GM19239 (cell line): ENCODE measurements around the gene PHPT1.
"Not testable (repeated sequence)": the region's sequence is repeated elsewhere in the genome, so short reads cannot be mapped to it uniquely, and the experiment has no call there.

Source experiments
- DNase-seq: peaks from one replicate; pipeline ENCODE4 v3.0.0; 2011; ENCODE audit warnings: low spot score; ENCODE audit not compliant: insufficient read length
- FAIRE-seq: peaks from 2 replicates; lab custom pipeline; 2011; peaks lifted over from hg19 to GRCh38; lab: Jason Lieb, UNC

PHPT1 gene

DNA sequence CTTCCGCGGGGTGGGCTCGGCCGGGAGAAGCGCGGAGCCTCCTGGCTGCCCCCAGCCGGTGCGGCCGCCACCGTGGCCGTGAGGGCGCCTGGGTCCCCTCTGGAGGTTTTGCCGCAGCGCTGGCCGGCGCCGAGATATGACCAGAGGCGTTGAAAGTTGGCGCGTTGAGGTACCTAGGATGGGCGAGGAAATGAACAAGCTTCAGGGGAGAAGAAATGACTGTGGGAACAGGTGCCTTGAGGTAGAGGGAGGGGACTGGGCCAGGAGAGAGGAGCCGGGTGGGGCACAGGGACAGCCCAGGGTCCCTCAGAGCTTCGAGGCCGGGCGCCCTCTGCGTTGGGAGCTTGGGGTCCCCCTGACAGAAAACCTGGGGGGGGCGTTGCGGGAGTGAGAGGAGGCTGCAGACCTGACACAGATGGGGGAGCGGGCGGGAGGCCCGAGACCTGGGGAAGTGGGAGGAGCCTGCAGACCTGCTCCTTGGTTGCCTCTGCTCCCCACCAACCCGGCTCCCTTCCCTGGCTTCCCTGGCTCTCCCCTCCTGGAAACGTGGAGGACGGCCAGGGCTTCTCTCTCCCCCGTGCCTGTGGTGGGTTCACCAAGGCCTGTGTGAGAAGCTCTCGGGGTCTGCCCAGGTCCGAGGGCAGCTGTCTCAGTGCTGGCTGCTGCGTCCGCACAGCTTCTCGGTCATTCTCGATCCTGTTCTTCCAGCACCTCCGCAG, 27.2 kb upstream of the PHPT1 start:
- DNase-seq (no peak), FAIRE-seq (no peak)

- FAIRE-seq (no peak), DNase-seq (no peak)
Measured at GRCh38 chr9:136823136-136824046, 25.8 kb upstream of the PHPT1 start.

DNA sequence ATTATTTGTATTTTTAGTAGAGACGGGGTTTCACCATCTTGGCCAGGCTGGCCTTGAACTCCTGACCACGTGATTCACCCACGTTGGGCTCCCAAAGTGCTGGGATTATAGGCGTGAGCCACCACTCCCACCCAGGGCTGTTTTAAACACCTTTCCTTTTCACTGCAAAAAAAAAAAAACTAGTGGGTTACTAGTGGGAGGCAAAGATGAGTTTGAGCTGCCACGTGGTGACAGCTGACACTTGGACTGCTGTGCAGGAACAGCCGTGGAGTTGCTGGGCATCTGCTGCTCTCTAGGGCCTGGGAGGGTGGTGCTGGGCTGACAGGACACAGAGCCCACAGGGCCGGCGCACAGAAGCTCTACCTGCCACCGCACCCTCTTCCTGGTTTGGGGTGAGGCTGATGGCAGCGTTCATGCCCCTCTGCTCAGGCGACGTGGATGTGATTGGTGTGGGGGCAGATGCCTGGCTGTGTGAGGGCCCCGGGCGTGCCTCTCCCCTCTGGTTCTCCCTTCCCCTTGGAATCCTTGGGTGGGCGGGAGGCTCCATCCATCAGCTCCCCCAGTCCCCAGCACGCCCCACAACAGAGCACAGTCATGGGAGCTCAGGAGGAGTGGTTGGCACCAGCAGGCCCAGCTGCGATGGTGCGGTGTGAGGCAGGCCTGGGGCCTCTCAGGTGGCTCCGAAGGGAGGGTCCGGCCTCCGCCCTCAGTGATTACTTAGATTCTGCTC, 24.5 kb upstream of the PHPT1 start:
- no peak for FAIRE-seq
- no peak for DNase-seq

- FAIRE-seq (no peak), DNase-seq (no peak)
Measured at GRCh38 chr9:136825295-136826187, 23.7 kb upstream of the PHPT1 start.

DNA sequence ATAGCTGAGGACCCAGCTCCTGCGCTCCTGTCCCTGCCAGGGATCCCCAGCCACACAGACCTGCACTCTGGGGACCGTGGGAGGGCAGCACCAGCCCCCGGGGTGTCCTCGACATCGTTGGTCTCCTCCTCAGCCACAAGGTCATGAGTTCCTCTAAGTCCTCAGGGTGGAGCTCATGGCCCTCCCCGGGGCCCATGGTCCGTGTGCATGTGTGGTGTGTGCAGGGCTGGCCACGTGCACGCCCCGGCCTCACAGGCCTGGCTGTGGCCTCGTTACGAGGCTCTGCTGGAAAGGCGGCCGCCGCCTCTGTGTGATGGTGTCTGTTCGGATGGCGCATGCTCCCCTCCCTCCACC, 23.0 kb upstream of the PHPT1 start:
- DNase-seq = no peak
- no peak for FAIRE-seq

- FAIRE-seq (no peak), DNase-seq (no peak)
Measured at GRCh38 chr9:136826703-136827582, 22.3 kb upstream of the PHPT1 start.

DNA sequence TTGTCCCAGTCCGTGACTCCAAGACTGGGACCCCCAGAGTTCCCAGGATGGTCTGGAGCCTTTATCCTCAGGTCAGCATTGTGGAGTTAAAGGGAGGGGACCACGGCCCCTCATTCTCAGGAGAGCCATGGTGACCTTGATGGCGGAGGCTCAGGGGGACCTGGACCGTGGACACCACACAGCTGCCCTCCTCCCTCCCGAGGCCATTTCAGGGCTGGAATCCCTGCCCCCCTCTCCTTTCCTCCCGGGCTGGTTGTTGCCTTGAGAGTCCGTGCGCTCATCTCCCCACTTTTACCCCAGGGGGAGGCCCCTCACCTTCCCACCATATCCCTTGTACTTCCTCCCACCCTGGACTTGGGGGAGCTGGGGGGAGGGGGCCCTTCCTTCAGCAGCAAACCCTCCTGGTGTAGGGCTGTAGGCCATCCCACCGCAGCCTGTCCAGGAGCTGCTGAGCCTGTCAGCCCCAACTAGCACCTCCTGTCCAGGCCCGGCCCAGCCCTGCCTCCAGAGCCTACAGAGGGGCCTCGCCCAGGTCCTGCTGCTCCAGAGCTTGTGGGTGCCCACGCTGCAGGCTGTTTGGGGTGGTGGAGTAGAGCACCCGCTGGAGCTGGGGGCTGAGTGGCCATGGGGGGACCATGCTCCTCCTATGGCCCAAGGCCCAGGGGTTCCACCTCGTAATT, 21.3 kb upstream of the PHPT1 start:
- FAIRE-seq (no peak), DNase-seq (no peak)

DNA sequence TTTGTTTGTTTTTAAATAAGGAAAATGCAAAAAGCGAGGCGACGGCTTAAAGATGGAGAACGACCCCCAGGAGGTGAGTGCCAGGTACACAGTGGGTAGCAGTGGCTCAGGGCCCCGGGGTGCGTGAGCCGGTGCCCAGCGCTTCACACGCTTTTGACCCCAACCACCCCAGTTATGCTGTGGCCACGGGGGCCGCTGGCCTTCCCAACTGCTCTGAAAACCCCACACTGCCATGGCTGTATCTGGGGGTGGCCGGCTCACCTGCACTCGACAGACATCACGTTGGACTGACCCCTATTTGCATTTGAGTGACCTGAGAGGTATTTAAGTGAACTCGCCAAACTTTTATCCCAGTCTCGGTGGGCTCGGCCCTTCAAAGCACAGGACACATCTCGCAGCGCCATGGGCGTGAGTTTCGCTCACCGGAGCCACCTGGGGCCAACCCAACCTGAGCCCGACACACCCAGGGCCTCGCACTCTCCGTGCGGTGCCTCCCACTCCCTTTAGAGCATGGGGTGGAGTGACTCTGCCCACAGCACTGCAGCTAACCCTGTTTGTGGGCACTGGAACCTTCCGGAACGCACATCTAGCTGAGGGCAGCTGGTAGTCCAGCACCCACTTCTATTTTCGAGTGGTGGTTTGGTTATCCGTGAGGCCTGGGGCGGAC, 20.6 kb upstream of the PHPT1 start:
- DNase-seq (no peak), FAIRE-seq (no peak)

GRCh38 chr9:136829412-136829811, 19.8 kb upstream of the PHPT1 start:
- DNase-seq (no peak), FAIRE-seq (no peak)

- no peak for DNase-seq
- no peak for FAIRE-seq
Measured at GRCh38 chr9:136829981-136830885, 19.0 kb upstream of the PHPT1 start.

- FAIRE-seq (no peak), DNase-seq (no peak)
Measured at GRCh38 chr9:136831002-136831719, 18.0 kb upstream of the PHPT1 start.

DNA sequence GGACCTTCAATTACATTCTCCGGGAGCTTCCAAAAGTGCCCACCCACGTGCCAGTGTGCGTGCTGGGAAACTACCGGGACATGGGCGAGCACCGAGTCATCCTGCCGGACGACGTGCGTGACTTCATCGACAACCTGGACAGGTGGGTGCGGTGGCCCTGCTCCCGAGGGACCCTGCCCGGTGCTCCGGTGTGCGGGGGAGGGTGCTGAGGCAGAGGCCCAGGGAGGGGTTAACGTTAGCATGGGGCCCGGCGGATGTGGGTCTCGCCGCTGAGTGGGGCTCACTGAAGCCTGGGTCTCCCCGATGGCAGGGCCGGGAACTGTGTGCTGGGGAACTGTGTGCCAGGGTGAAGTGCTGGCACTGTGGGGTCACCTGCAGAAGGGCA, 17.5 kb upstream of the PHPT1 start:
- no peak for DNase-seq
- FAIRE-seq = no peak

GRCh38 chr9:136832581-136832980, 16.6 kb upstream of the PHPT1 start:
- no peak for DNase-seq
- FAIRE-seq = no peak

GRCh38 chr9:136833381-136834048, 15.7 kb upstream of the PHPT1 start:
- not testable (repeated sequence) for DNase-seq, FAIRE-seq

GRCh38 chr9:136835162-136835931, 13.9 kb upstream of the PHPT1 start:
- no peak for FAIRE-seq
- no peak for DNase-seq
